NCI-H146 treated with DMSO at 0.1 percent for 48 hours (cell line): ENCODE measurements around the gene FER.
"Not testable (repeated sequence)": the region's sequence is repeated elsewhere in the genome, so short reads cannot be mapped to it uniquely, and the experiment has no call there.

Experiments used
- DNase-seq: peaks from one replicate; lab custom pipeline; 2025; ENCODE audit not compliant: unreplicated experiment; lab: John Stamatoyannopoulos, UW

FER gene

DNA sequence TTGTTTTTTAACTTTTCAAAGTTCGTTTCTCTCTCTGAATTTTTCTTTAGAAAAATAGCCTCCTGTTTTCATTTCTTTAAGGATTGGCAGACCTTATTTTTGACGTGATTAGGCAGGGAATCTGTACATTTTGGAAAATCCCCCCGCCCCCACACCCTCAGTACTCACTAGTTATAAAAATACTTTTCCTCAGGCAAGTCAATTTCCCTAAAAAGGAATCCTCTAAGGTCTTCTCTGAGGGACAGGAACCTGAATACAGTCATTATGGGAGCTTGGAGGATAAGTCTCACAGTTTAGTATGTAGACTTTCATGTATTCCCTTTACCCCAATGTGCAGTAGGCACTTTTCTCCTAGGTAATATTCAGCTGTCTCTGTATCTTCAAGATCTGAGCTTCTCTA is 3.9 kb upstream of the FER start:
- no peak for DNase-seq

DNA sequence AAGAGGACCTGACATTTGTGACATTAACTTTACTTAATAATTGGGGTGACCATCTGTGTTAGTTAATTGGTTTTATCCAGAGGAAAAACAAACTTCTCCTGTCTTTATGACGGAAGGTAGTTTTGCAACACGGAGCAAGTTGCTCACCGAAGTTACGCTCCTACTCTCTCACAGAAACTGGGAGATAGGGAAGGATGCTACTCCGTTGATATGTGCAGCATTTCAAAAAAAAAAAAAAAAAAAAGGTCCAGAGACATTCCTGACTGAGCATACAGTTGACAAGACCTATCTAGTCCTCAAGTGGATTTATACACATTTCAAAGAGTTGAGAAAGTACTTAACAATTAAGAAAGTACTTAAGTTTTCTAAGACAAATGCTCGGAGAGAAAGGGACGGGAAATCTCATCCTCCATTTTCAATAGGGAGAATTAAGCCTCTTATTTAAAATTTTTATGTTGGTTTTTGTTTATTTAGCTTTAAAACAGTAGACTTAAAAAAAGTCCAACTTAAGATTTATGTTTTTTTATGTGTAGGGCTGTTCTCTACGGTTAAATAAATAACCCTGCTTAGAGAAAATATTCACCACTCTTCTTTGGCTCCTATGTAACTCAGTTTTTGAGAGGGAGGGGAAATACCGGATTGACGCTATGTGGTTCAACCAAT is 455 bp upstream of the FER start:
- DNase-seq = no peak

DNA sequence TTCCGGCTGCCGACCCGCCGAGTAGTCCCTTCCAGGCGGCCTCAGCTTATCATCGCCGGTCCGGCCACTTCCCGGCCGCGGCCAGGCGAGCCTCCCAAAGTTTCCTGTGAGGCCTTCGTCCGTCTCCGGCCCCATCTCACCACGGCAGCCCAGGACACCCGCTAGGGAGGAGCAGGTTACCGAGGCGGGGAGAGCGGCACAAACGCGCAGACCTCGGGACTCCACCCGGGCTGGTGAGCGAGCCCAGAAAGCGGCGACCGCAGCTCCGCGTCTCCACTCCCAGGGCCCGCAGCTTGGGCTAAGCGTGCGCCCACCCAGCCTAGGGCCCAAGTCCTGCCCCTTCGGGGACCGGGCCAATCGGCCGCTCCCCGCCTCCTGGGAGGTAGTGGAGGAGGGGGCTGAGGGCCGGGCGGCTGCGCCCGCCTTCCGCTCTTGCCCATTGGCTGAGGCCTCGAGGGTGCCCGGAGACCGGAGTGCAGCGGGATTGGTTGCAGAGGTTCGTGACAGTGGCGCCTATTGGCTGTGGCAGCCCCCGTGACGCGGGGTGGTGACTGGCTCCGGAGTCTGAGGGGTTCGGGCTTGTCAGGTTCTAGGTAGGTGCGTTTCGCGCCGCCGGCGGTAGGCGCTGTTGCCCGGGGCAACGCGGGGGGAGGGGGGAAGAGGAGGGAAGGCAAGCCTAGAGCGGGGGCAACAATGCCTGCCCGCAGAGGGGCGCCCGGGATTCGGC is 867 bp downstream of the FER start:
- DNase-seq = peak; percentile 79

DNA sequence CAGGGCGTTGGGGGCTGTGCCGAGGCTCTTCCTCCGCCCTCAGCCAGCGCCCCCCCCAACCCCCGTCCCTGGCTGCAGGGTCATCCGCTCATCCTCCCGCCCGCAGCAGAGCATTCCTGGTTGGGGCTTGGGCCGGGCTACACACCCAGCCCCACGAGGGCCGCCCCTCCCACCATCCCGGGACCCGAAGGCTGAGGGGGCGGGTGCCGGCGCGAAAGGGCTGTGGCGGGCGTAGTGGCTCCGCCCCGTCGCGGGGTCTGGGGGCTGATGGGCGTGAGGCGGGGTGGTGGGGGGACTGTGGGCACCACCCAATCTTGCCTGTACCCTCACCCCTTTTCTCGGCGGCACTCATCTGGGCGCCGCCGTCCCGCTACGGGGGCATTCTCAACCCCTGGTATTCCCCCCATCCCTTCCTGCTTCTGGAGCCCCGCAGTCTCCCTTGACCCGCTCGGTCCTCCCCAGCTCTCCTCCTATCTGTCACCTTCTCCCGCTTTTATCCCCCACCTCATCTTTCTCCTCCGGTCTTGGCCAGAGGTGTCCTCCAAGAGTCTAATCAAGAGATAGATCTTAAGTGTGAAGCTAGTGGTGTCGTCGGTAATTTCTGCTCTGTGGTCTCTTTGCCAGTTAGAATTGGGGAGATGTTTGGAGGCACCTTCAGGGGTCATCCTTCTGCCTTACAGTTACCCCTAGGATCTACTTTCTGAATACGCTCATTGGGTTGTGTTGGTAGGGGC is 1.6 kb downstream of the FER start:
- DNase-seq = no peak

DNA sequence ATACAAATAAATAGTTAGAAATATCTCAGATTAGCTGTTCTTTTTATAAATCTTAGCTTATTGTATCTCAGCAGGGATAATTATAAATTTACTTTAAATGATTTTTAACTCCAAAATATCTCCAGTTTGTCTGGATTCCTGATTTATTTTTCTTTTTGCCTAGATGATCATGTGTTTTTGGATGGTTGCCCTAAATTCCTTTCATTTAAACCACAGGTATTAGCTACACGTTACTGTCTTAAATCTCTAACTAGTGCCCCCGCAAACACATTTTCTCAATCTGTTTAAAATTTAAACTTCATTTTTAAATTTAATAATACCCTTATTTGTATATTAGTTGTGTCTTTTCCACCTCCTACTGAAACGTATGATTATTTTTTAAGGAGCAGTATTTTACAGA is 5.6 kb downstream of the FER start:
- DNase-seq = no peak

DNA sequence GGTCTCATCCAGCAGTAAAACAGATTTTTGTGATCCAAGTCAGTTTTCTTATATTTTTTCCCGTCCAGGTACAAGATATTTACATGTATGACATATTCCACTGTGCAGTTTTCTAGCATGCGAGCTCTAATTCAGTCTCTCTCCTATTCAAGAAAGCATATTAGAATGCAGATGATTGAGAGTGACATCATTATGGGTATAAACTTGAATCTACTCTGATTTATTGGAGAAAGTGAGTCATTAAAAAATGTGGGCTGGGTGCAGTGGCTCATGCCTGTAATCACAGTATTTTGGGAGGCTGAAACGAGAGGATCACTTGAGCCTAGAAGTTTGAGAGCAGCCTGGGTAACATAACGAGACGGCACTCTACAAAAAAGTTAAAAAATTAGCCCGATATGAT is 6.2 kb downstream of the FER start:
- DNase-seq = no peak

DNA sequence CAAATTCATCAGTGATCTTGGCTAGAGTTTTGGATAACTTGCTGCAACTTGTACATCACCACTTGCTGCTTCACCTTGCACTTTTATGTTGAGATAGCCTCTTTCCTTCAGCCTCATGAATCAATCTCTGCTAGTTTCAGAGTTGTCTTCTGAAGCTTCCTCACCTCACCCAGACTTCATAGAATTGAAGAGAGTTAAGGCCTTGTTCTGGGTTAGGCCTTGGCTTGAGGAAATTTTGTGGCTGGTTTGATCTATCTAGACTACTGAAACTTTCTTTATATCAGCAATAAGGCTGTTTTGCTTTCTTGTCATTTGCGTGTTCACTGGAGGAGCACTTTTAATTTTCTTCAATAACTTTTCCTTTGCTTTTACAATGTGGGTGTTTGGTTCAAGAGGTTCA is 12.8 kb downstream of the FER start:
- DNase-seq = no peak

DNA sequence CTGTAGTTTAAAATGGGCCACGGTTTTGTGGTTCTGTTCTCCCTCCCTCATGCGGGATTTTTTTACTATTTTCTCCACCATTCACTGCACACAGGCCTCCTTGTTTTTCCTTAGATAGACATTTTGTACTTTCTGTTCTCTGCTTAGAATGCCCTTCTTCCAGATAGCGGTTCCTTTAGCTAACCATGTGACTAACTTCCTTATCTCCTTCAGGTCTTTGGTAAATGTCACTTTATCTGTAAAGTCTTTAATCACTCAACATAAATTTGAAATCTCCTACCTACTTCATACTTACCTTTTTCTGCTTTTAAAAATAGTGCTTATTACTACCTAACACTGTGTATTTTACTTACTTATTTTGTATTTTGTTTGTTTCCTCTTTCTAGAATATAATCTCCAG is 15.0 kb downstream of the FER start:
- DNase-seq = no peak

DNA sequence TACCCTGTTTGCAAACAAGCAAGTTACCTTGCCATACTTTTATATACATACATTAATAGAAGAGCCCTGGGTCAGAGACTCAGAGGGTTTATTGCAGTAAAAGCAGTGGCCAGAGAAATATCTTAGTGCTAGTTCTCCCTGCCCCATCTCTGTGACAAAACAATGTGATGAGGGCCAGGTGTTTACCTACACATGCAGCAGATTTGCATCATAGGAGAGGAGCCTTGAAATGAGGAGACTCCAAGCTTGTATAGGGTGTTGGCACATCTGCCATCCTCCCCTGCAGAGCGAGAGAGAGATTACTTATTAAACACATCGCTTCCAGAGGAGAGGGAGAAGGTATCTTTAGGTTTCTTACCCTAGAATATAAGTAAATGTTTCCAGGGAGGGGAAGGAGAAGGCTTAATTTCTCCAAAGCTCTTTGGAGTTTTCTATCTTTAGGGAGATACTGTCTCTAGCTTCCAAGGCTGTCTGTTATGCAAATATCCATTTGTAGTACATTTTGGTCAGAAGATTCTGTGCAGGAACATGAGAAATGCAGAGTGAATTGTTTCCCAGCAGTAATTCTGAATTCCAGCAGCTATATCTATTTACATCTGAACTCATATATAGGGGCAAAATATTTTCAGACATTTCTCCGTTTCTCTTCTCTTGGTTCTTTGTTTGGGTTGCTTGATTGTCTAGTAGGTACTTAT is 15.7 kb downstream of the FER start:
- DNase-seq = no peak

DNA sequence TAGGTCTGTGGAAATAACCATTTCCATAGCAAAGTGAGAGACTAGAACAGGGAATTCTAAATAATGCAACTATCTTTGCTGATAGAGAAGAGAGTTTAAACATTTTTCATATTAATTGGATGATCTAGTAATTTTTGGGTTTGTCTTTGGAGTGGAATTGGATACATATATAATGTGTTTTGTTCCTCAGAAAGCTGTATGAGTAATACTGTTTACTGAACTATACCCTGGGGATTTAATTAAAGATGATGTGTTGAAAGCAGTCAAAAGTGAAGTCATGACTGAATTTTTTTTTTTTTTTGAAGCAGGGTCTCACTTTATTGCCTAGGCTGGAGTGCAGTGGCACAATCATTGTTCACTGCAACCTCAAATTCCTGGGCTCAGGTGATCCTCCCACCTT is 17.9 kb downstream of the FER start:
- DNase-seq = no peak

DNA sequence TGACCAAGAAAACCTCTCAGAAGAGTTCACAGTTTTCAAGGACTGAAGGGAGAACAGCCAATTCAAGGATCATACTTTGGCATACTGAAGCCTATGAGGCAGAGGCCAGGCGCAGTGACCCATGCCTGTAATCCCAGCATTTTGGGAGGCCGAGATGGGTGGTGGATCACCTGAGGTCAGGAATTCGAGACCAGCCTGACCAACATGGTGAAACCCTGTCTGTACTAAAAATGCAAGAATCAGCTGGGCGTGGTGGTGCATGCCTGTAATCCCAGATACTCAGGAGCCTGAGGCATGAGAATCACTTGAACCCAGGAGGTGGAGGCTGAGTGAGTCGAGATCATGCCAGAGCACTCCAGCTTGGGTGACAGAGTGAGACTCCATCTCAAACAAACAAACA is 19.2 kb downstream of the FER start:
- DNase-seq = not testable (repeated sequence)

DNA sequence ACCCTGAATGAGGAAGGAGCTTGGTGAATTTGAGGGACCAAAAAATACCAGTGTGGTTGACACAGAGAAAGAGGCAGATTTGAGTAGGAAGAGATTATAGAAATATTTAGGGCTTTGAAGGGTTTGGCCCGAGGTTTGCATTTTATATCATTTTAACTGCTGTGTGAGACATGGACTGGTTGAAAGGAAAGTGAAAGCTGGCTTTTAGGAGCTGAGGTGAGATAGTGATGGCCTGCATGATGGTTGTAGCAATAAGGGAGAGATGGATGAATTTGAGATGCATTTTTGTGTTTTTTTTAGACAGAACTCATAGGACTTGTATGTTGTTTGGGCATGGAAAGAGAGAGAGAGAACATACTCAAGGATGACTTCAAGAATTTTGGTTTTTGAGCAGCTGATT is 21.7 kb downstream of the FER start:
- no peak for DNase-seq

DNA sequence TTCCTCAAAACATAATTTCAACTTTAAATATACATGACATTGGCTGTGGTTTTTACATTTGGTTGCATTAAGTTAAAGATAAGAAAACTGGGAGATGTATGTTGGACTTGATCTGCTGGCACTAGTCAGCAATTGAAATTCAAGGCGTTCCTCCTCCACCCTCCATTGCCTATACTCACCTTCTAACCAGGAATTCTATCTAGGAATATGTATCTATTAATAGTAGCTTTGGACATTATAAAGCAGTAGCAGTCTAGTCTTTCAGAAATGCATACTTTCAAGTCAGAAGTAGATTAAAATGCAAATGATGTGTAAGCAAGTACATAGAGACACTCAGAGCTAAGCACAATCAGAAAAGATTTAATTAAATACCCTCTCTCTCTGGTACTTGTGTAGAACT is 24.9 kb downstream of the FER start:
- no peak for DNase-seq

DNA sequence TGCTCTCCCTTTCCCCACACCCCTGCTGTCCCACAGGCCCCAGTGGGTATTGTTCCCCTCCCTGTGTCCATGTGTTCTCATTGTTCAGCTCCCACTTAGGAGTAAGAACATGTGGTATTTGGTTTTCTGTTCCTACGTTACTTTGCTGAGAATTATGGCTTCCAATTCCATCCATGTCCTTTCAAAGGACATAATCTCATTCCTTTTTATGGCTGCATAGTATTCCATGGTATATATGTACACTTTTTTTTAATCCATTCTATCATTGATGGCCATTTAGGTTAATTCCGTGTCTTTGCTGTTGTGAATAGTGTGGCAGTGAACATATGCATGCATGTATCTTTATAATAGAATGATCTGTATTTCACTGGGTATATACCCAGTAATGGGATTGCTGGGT is 25.6 kb downstream of the FER start:
- DNase-seq = no peak

DNA sequence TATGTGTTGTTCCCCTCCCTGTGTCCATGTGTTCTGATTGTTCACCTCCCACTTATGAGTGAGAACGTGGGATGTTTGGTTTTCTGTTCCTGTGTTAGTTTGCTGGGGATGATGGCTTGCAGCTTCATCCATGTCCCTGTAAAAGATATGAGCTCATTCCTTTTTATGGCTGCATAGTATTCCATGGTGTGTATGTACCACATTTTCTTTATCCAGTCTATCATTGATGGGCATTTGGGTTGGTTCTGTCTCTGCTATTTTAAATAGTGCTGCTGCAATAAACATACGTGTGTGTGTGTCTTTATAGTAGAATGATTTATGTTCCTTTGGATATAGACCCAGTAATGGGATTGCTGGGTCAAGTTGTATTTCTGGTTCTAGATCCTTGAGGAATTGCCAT is 26.4 kb downstream of the FER start:
- not testable (repeated sequence) for DNase-seq

DNA sequence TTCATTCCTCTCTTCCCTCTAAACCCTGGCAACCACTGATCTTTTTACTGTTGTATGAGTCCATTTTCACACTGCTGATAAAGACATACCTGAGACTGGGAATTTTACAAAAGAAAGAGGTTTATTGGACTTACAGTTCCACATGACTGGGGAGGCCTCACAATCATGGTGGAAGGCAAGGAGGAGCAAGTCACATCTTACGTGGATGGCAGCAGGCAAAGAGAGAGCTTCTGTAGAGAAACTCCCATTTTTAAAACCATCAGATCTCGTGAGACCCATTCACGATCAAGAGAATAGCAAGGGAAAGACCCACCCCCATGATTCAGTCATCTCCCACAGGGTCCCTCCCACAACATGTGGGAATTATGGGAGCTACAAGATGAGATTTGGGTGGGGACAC is 29.9 kb downstream of the FER start:
- not testable (repeated sequence) for DNase-seq

DNA sequence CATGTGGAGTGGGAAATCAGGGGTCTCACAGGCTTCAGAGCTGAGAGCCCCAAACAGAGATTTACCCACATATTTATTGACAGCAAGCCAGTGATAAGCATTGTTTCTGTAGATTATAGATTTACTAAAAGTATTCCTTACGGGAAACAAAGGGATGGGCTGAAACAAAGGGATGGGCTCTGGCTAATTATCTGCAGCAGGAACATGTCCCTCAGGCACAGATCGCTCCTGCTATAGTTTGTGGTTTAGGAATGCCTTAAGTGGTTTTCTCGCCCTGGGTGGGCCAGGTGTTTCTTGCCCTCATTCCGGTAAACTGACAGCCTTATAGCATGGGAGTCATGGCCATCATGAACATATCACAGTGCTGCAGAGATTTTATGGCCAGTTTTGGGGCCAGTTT is 36.9 kb downstream of the FER start:
- DNase-seq = not testable (repeated sequence)

DNA sequence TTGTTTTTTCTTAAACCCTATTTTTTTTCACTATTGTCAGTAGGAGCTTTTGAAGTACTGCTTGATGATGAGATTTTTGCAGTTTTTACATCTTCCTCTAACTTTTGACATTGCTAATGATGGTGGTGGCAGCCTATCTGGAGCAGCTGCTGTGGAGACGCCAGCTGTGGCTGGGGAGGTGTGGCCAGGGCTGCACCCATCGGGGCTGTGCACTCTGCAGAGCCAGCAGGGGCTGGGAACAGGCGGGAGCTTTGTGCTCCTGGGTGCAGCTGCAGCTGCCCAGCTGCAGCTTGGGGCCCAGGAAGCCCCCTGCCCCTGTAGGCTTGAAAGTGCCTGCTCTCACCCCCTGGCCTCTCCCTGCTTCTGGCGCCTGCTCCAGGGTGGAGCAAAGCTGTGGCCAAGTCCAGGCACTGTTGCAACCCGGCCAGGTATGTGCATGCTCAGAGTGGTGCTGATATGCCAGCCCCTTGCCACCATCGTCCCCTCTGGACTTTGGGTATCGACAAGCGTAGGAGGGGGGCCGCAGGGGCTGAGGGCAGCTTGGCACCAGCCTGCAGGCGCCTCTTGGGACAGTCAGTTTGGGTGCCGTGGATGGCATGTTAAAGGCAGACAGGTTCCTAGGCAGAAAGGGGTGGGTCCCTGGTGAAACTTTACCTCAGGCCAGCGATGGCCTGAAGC is 39.2 kb downstream of the FER start:
- no peak for DNase-seq

DNA sequence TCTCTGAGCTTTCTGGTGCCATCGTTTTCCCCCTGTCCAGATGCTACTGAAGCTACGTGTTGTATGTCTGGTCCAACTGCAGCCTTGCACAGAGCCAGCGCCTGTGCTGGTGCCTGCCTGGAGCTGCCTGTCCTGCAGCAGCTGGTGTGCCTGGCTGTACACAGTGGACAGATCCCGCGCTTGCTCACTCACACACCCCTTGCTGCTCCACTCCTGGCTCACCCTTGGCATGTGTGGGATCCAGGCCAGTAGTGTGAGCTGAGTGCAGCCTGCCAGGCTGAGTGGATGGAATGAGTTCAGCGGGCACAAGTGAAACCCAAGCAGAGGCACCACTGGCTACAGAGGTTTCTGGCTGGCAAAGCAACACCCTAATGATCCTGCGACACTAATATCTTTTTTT is 40.4 kb downstream of the FER start:
- no peak for DNase-seq

DNA sequence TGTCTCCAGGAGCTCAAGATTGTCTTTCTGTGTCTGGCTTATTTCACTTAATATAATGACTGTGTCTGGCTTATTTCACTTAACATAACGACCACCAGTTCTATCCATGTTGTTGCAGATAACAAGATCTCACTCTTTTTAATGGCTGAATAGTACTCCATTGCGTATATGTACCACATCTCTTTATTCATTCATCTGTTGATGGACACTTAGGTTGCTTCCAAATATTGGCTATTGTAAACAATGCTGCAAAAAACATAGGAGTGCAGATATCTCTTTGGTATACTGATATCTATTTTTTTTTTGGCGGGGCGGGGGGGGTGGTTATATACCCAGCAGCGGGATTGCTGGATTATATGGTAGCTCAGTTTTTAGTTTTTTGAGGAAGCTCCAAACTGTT is 45.5 kb downstream of the FER start:
- no peak for DNase-seq

DNA sequence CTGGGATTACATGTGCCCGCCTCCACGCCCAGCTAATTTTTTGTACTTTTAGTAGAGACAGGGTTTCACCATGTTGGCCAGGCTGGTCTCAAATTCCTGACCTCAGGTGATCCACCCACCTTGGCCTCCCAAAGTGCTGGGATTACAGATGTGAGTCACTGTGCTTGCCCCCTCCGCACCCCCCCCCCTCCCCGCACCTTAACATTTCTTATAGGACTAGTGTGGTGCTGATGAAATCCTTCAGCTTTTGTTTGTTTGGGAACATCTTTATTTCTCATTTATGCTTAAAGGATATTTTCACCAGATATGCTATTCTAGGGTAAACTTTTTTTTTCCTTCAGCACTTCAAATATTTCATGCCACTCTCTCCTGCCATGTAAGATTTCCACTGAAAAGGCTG is 46.7 kb downstream of the FER start:
- not testable (repeated sequence) for DNase-seq
